Endothelial cell of umbilical vein (primary cell): ENCODE measurements around the gene FBXO11. TPM values are rescaled to one million over a fixed set of nuclear protein-coding genes. Genes with fewer than 3 reads are reported as not detected.

Source experiments
- BruUV-seq: library from RNA; stranded (reverse); fragments of 400-500 nt; replicated peaks from 2 replicates; lab custom pipeline; 2021; lab: Mats Ljungman, UMichigan
- CTCF ChIA-PET: fragments of 300-600, 350-600 bp; sonication (Branson Sonifier 250); formaldehyde crosslinking; loops from one replicate; lab custom pipeline; 2021; ENCODE audit warnings: antibody characterized with exemption, inconsistent platforms; lab: Charles Lee
- POLR2A ChIA-PET: fragments of 300-600, 350-600 bp; sonication (Branson Sonifier 250); formaldehyde crosslinking; loops from one replicate; lab custom pipeline; 2021; ENCODE audit warnings: antibody characterized with exemption, inconsistent platforms; lab: Charles Lee
- DNase-seq: peaks from one replicate; pipeline ENCODE4 v3.0.0-alpha.2; 2011; ENCODE audit warnings: low read depth, low spot score
- FAIRE-seq: peaks from 2 replicates; lab custom pipeline; 2011; peaks lifted over from hg19 to GRCh38; lab: Jason Lieb, UNC
- H2AFZ ChIP-seq: 2 replicates; pipeline ENCODE4 v1.6.0; 2012; ENCODE audit warnings: low read depth, low read length, control low read depth, inconsistent platforms
- H3K27ac ChIP-seq: 2 replicates; pipeline ENCODE4 v1.5.1; 2011; ENCODE audit warnings: low read depth, mild to moderate bottlenecking, control low read depth, low read length, moderate library complexity; ENCODE audit not compliant: insufficient read depth
- H3K27me3 ChIP-seq, 2 experiments: 2 replicates each; pipeline versions ENCODE4 v1.6.0 to v1.6.1; 2011; ENCODE audit warnings: low read length in 2 of 2, mixed read lengths in 1 of 2; ENCODE audit not compliant: control insufficient read depth in 2 of 2, insufficient read depth in 2 of 2
- H3K36me3 ChIP-seq, 2 experiments: 2 replicates in 1 of 2; 3 replicates in 1 of 2; pipeline ENCODE4 v1.5.1; 2011; ENCODE audit warnings: low read length in 2 of 2, mild to moderate bottlenecking in 1 of 2, moderate library complexity in 1 of 2; ENCODE audit not compliant: control insufficient read depth in 2 of 2, insufficient read depth in 2 of 2; ENCODE audit errors: extremely low read depth in 1 of 2
- H3K4me1 ChIP-seq: 3 replicates; pipeline ENCODE4 v1.5.1; 2011; ENCODE audit warnings: mild to moderate bottlenecking, low read length; ENCODE audit not compliant: control insufficient read depth, insufficient read depth; ENCODE audit errors: extremely low read depth
- H3K4me2 ChIP-seq: 2 replicates; pipeline ENCODE4 v1.6.1; 2011; ENCODE audit warnings: low read length, control low read depth, mixed read lengths; ENCODE audit not compliant: insufficient read depth
- H3K4me3 ChIP-seq, 3 experiments: fragments of 200-600 bp in 1 of 3; sonication (generic), shearing (Covaris generic) in 1 of 3; replicated peaks in 1 of 3; 2 replicates each; pipeline ENCODE4 v1.5.1; 2011 to 2016; ENCODE audit warnings: control low read depth in 3 of 3, low read length in 3 of 3, mild to moderate bottlenecking in 2 of 3, inconsistent platforms in 1 of 3, low read depth in 1 of 3, moderate library complexity in 1 of 3; ENCODE audit not compliant: insufficient read depth in 1 of 3
- H3K79me2 ChIP-seq: 2 replicates; pipeline ENCODE4 v1.6.0; 2012; ENCODE audit warnings: low read length, inconsistent platforms; ENCODE audit not compliant: control insufficient read depth, insufficient read depth
- H3K9ac ChIP-seq: replicated peaks from 2 replicates; pipeline ENCODE3; 2011; ENCODE audit warnings: low read length, control low read depth; ENCODE audit not compliant: insufficient read depth; ENCODE audit errors: extremely low read depth
- H3K9me1 ChIP-seq: replicated peaks from 3 replicates; pipeline ENCODE4 v1.6.0; 2011; ENCODE audit warnings: mild to moderate bottlenecking, low read length; ENCODE audit not compliant: control insufficient read depth, insufficient read depth; ENCODE audit errors: extremely low read depth
- H3K9me3 ChIP-seq: replicated peaks from 2 replicates; pipeline ENCODE4 v1.5.1; 2012; ENCODE audit warnings: low read length, inconsistent platforms; ENCODE audit not compliant: control insufficient read depth, insufficient read depth
- H4K20me1 ChIP-seq: replicated peaks from 2 replicates; pipeline ENCODE3; 2011; ENCODE audit warnings: mild to moderate bottlenecking, low read length; ENCODE audit not compliant: control insufficient read depth, insufficient read depth; ENCODE audit errors: extremely low read depth
- EZH2 ChIP-seq: IDR thresholded peaks from 2 replicates; pipeline ENCODE4 v1.6.1; 2012; ENCODE audit warnings: borderline replicate concordance, low read depth, mild to moderate bottlenecking, moderate library complexity, low read length, inconsistent platforms; ENCODE audit not compliant: severe bottlenecking
- GATA2 ChIP-seq: IDR thresholded peaks from 2 replicates; pipeline ENCODE4 v1.7.0; 2011; ENCODE audit warnings: low read depth, mild to moderate bottlenecking, moderate library complexity, mixed read lengths, low read length; ENCODE audit not compliant: insufficient read length, insufficient read depth
- MYC ChIP-seq: IDR thresholded peaks from one replicate; pipeline ENCODE4 v1.6.1; 2011; ENCODE audit warnings: mild to moderate bottlenecking, low read depth, low read length
- POLR2A ChIP-seq: IDR thresholded peaks from 2 replicates; pipeline ENCODE4 v1.6.1; 2012; ENCODE audit warnings: low read depth, mild to moderate bottlenecking, control low read depth, low read length
- POLR2AphosphoS5 ChIP-seq: IDR thresholded peaks from 2 replicates; pipeline ENCODE4 v1.6.1; 2012; ENCODE audit warnings: low read depth, mild to moderate bottlenecking, control low read depth, low read length, moderate library complexity; ENCODE audit not compliant: insufficient read depth
- dilution Hi-C: fragments of 300-500 bp; cut with MboI; formaldehyde crosslinking; loops from one replicate; pipeline ENCODE4 v1.15.0; 2019; ENCODE audit warnings: low sequenced_read_pairs; ENCODE audit not compliant: extremely low pct_ligation_motif_present
- intact Hi-C: fragments of 100-400 bp; cut with micrococcal nuclease; formaldehyde crosslinking; loops from one replicate; pipeline ENCODE4 v1.10.0; 2022
- polyA plus RNA-seq, 4 experiments: library from polyadenylated mRNA; depleted of rRNA in 3 of 4; stranded (reverse) in 3 of 4; unstranded in 1 of 4; fragments of >200 nt; gene quantifications; 2 replicates each; pipeline versions ENCODE4 v1.2.1 to v1.2.3, GENCODE V29; 2011 to 2012; ENCODE audit warnings: missing spikeins in 1 of 4
- total RNA-seq: library from RNA; stranded (reverse); gene quantifications from 2 replicates; pipeline ENCODE4 v1.2.3, GENCODE V29; 2021
- TF ChIP-seq, protein P1 (sequence below), 2 donors: IDR thresholded peaks; 1 replicate in 1 of 2; 2 replicates in 1 of 2; pipeline ENCODE4 v1.5.1; 2011; ENCODE audit warnings: low read length in 2 of 2, mild to moderate bottlenecking in 2 of 2, moderate library complexity in 2 of 2, control low read depth in 1 of 2, inconsistent platforms in 1 of 2, low read depth in 1 of 2; ENCODE audit not compliant: insufficient read depth in 1 of 2; ENCODE audit errors: extremely low read depth in 1 of 2
- TF ChIP-seq, protein P2 (sequence below): IDR thresholded peaks from 2 replicates; pipeline ENCODE4 v1.6.1; 2011; ENCODE audit not compliant: insufficient read depth, insufficient read length

Gene FBXO11
- total and polyA plus RNA-seq, 2 donors (not counting 3 experiments of a cell fraction or from before 2014, with no cell fraction given), result 23.4 to 59.6 TPM

DNA sequence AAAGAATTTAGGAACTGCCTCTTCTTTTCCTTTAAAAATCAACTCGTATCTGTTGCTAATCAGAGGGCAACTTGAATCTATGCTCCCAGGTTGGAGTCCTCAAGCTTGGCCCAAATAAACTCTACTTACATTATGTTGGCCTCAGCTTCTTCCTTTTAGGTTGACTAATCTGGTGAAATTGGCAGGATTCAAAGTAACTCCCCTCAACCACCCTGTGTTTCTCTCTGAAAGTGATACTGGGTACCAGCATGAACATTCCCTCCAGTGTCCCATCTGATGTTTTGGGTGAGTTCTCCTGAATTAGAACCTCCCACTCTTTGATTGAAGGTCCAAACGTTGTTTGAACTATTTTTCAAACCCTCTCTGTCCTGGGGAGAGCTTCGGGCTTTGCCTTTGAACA, 164.7 kb downstream of the FBXO11 start:
- H3K4me3 ChIP-seq, result no peak overlapping the region
- H4K20me1 ChIP-seq, result no peaks in the 10 kb centered on the region
- no peaks in the 10 kb centered on the region for H3K9me3 ChIP-seq
- POLR2A ChIA-PET, result interaction anchor here (0.6 kb wide), 1 partner anchor 120 kb away, joined by 5 read pairs; no protein-coding TSS in a partner anchor
- no peak for FAIRE-seq
- no peaks in the 10 kb centered on the region for H3K36me3 ChIP-seq
- H3K4me2 ChIP-seq, result no peak overlapping the region
- no peak overlapping the region for H3K27ac ChIP-seq
- no peak for DNase-seq
- no peak overlapping the region for H3K9ac ChIP-seq
- intact Hi-C loops (no loop called here), dilution Hi-C loops (no loop called here)
- BruUV-seq, result no TSS peak
- H3K4me1 ChIP-seq, result no peaks in the 10 kb centered on the region
- no peaks in the 10 kb centered on the region for H3K9me1 ChIP-seq
- peaks cover 4 to 7% of the 10 kb centered on the region in 2 experiments for H3K27me3 ChIP-seq
- H2AFZ ChIP-seq, result no peak overlapping the region
- CTCF ChIA-PET, result interaction anchor here (1.5 kb wide), 1 partner anchor 26 kb away, joined by 4 read pairs; no protein-coding TSS in a partner anchor
- H3K79me2 ChIP-seq, result no peaks in the 10 kb centered on the region
- TF ChIP-seq POLR2AphosphoS5 (no peak), MYC (no peak), POLR2A (no peak), GATA2 (no peak), EZH2 (no peak)
- TF ChIP-seq, protein P1, sequence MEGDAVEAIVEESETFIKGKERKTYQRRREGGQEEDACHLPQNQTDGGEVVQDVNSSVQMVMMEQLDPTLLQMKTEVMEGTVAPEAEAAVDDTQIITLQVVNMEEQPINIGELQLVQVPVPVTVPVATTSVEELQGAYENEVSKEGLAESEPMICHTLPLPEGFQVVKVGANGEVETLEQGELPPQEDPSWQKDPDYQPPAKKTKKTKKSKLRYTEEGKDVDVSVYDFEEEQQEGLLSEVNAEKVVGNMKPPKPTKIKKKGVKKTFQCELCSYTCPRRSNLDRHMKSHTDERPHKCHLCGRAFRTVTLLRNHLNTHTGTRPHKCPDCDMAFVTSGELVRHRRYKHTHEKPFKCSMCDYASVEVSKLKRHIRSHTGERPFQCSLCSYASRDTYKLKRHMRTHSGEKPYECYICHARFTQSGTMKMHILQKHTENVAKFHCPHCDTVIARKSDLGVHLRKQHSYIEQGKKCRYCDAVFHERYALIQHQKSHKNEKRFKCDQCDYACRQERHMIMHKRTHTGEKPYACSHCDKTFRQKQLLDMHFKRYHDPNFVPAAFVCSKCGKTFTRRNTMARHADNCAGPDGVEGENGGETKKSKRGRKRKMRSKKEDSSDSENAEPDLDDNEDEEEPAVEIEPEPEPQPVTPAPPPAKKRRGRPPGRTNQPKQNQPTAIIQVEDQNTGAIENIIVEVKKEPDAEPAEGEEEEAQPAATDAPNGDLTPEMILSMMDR (IDR thresholded peaks at IDR 0.05; ENCODE audit: extremely low read depth in 1 of 2, insufficient read depth in 1 of 2, low read depth in 1 of 2, low read length in 2 of 2), result no peak
- TF ChIP-seq, protein P2, sequence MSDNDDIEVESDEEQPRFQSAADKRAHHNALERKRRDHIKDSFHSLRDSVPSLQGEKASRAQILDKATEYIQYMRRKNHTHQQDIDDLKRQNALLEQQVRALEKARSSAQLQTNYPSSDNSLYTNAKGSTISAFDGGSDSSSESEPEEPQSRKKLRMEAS, result no peak
